Calu3 (cell line): ENCODE measurements around the gene CEP295NL. TPM values are rescaled to one million over a fixed set of nuclear protein-coding genes. Genes with fewer than 3 reads are reported as not detected.

Experiments
- BruUV-seq: library from RNA; stranded (reverse); fragments of 400-500 nt; replicated peaks from 2 replicates; lab custom pipeline; 2021; lab: Mats Ljungman, UMichigan
- CTCF ChIA-PET: fragments of 300-600 bp; sonication (Branson Sonifier 250); formaldehyde crosslinking; loops from one replicate; lab custom pipeline; 2022; ENCODE audit warnings: antibody characterized with exemption; lab: Charles Lee
- DNase-seq: peaks from one replicate; pipeline ENCODE4 v3.0.0; 2022
- H3K27ac Mint-ChIP-seq: one replicate; pipeline ENCODE4 v1.8.0; 2022; ENCODE audit warnings: mixed read lengths; ENCODE audit not compliant: unreplicated experiment
- H3K27me3 Mint-ChIP-seq: one replicate; pipeline ENCODE4 v1.8.0; 2022; ENCODE audit warnings: mixed read lengths; ENCODE audit not compliant: unreplicated experiment
- H3K36me3 Mint-ChIP-seq: one replicate; pipeline ENCODE4 v1.8.0; 2022; ENCODE audit warnings: mild to moderate bottlenecking, moderate library complexity, mixed read lengths; ENCODE audit not compliant: insufficient read depth, unreplicated experiment
- H3K4me1 Mint-ChIP-seq: one replicate; pipeline ENCODE4 v1.8.0; 2022; ENCODE audit warnings: mild to moderate bottlenecking, low read depth, mixed read lengths; ENCODE audit not compliant: unreplicated experiment
- H3K4me3 Mint-ChIP-seq: one replicate; pipeline ENCODE4 v1.8.0; 2022; ENCODE audit warnings: mild to moderate bottlenecking, low read depth, moderate library complexity, mixed read lengths; ENCODE audit not compliant: unreplicated experiment
- H3K9me3 Mint-ChIP-seq: one replicate; pipeline ENCODE4 v1.8.0; 2022; ENCODE audit warnings: low read depth, mixed read lengths; ENCODE audit not compliant: unreplicated experiment
- CTCF ChIP-seq: fragments of 200-600 bp; IDR thresholded peaks from one replicate; pipeline ENCODE4 v1.8.0; 2022; ENCODE audit warnings: antibody characterized with exemption; ENCODE audit not compliant: unreplicated experiment
- intact Hi-C: fragments of 100-400 bp; cut with micrococcal nuclease; formaldehyde crosslinking; loops from one replicate; pipeline ENCODE4 v1.10.0; 2022; ENCODE audit not compliant: unreplicated experiment
- total RNA-seq: library from RNA; stranded (reverse); gene quantifications from 2 replicates; pipeline ENCODE4 v1.2.3, GENCODE V29; 2022

The CEP295NL gene
- total RNA-seq, 1 experiment from 2014 or later: 4.6 TPM

GRCh38 chr17:78925662-78926555 is 22.9 kb upstream of the CEP295NL start:
- peaks cover 37% of the 10 kb centered on the region for H3K4me1 Mint-ChIP-seq
- H3K9me3 Mint-ChIP-seq: no peaks in the 10 kb centered on the region
- BruUV-seq: no TSS peak
- intact Hi-C loops: no loop called here
- DNase-seq: no peak
- peaks cover 41% of the 10 kb centered on the region for H3K36me3 Mint-ChIP-seq
- TF ChIP-seq CTCF: no peak
- peak overlapping the region; percentile 73 for H3K4me3 Mint-ChIP-seq
- no peak overlapping the region for H3K27ac Mint-ChIP-seq
- peaks cover 13% of the 10 kb centered on the region for H3K27me3 Mint-ChIP-seq
- CTCF ChIA-PET: interaction anchor here (0.6 kb wide), 1 partner anchor 630 kb away, joined by 3 read pairs; no protein-coding TSS in a partner anchor

GRCh38 chr17:78925234-78925633 is 22.2 kb upstream of the CEP295NL start, which contains the start of gene TIMP2:
Gene TIMP2, minus strand, starts transcription at chr17:78925387. Its CDS starts 299 bp downstream, at chr17:78925088.
- Mint-ChIP-seq H3K9me3 (no peaks in the 10 kb centered on the region), H3K4me3 (peak within 1 kb of the TSS; percentile 73), H3K27me3 (peaks cover 13% of the 10 kb centered on the region), H3K36me3 (peaks cover 46% of the 10 kb centered on the region), H3K4me1 (peaks cover 44% of the 10 kb centered on the region), H3K27ac (peak within 1 kb of the TSS; percentile 84)
- intact Hi-C loops: no loop called here
- BruUV-seq: no TSS peak
- DNase-seq: peak; percentile 87
- CTCF ChIA-PET: interaction anchor here (0.6 kb wide), 1 partner anchor 629 kb away, joined by 3 read pairs; no protein-coding TSS in a partner anchor
- peak; percentile 50 for TF ChIP-seq CTCF

DNA sequence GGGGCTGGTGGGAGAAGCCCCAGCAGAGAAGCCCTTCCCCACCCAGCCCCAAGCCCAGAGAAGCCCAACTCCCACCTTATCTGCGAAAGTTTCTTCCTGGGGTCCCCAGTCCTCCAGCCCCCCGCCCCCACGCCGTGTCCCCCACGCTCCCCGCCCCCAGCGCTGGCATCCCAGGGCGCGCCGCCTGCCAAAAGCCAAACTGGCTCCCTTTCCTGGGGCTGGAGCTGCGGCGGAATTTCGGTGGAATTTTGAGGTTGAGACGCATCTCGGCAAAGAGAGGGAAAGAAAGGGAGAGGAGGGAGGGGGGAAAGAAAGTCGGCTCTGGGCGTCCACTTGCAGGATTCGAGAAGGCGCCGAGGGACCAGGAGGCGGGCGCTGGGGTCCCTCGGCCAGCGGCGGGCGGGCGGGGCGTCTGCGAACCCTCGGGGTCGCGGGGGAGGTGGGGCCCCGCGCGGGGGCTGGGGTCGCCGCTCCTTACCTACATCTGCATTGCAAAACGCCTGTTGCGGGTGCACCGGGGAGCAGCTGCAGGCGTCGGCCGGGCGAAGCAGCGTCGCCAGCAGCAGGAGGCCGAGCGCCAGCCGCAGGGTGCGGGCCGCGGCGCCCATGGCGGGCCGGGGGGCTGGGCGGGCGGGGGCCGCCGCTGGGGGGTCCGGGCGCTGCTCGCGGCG is 21.6 kb upstream of the CEP295NL start:
- Mint-ChIP-seq H3K4me1 (peaks cover 50% of the 10 kb centered on the region), H3K27me3 (peaks cover 13% of the 10 kb centered on the region), H3K36me3 (peaks cover 51% of the 10 kb centered on the region), H3K9me3 (no peaks in the 10 kb centered on the region), H3K27ac (peak overlapping the region; percentile 84), H3K4me3 (peak overlapping the region; percentile 73)
- TF ChIP-seq CTCF: no peak
- no TSS peak for BruUV-seq
- intact Hi-C loops: loop anchor here (5.0 kb wide), 1 partner anchor 42 kb away; no protein-coding TSS in a partner anchor
- no peak for DNase-seq
- CTCF ChIA-PET: interaction anchor here (0.7 kb wide), 1 partner anchor 47 kb away, joined by 3 read pairs; no protein-coding TSS in a partner anchor
